GM23338 (cell line): Measurements from ENCODE around the gene G6PC2. TPM values are rescaled to one million over a fixed set of nuclear protein-coding genes. Genes with fewer than 3 reads are reported as not detected.

Experiments used
- ATAC-seq: fragments of 200-7000 bp; cut with Tn5 transposase; 3 replicates; pipeline ENCODE4 v1.9.1; 2020
- DNase-seq: peaks from one replicate; pipeline ENCODE4 v3.0.0-alpha.2; 2015; ENCODE audit warnings: low spot score
- H2AFZ ChIP-seq: fragments of 200-600 bp; sonication (generic); 2 replicates; pipeline ENCODE4 v1.8.0; 2016; ENCODE audit warnings: antibody characterized with exemption, mild to moderate bottlenecking, moderate library complexity
- H3F3A ChIP-seq: fragments of 200-600 bp; sonication (generic); replicated peaks from 2 replicates; pipeline ENCODE4 v1.8.0; 2017; ENCODE audit warnings: antibody characterized with exemption, mixed run types, low read depth
- H3K27ac ChIP-seq: fragments of 200-600 bp; sonication (generic); 2 replicates; pipeline ENCODE4 v1.6.1; 2016; ENCODE audit warnings: low read depth
- H3K27me3 ChIP-seq: fragments of 200-600 bp; sonication (generic); 2 replicates; pipeline ENCODE4 v1.8.0; 2016; ENCODE audit warnings: mild to moderate bottlenecking, mixed run types, moderate library complexity; ENCODE audit not compliant: insufficient read depth
- H3K36me3 ChIP-seq: fragments of 200-600 bp; sonication (generic); 2 replicates; pipeline ENCODE4 v1.8.0; 2016; ENCODE audit warnings: mild to moderate bottlenecking; ENCODE audit not compliant: insufficient read depth
- H3K4me1 ChIP-seq: fragments of 200-600 bp; sonication (generic); 2 replicates; pipeline ENCODE4 v1.8.0; 2016; ENCODE audit warnings: mild to moderate bottlenecking, moderate library complexity; ENCODE audit not compliant: insufficient read depth
- H3K4me2 ChIP-seq: fragments of 200-600 bp; sonication (generic); 2 replicates; pipeline ENCODE4 v1.7.1; 2017; ENCODE audit warnings: mixed run types
- H3K4me3 ChIP-seq: fragments of 200-600 bp; sonication (generic); 2 replicates; pipeline ENCODE4 v1.6.1; 2016; ENCODE audit warnings: mixed run types
- H3K79me2 ChIP-seq: fragments of 200-600 bp; sonication (generic); replicated peaks from 2 replicates; pipeline ENCODE4 v1.8.0; 2017; ENCODE audit warnings: mild to moderate bottlenecking; ENCODE audit not compliant: insufficient read depth
- H3K9me2 ChIP-seq: fragments of 200-600 bp; sonication (generic); 2 replicates; pipeline ENCODE4 v1.8.0; 2017; ENCODE audit not compliant: insufficient read depth
- H4K20me1 ChIP-seq: fragments of 200-600 bp; sonication (generic); replicated peaks from 2 replicates; pipeline ENCODE4 v1.8.0; 2017; ENCODE audit warnings: mild to moderate bottlenecking; ENCODE audit not compliant: insufficient read depth
- H3K27ac Mint-ChIP-seq: 2 replicates; pipeline ENCODE4 v1.8.0; 2020; ENCODE audit warnings: inconsistent platforms, mild to moderate bottlenecking, moderate library complexity, mixed read lengths
- H3K27me3 Mint-ChIP-seq: 3 replicates; pipeline ENCODE4 v1.8.0; 2022; ENCODE audit warnings: low read depth, mild to moderate bottlenecking, moderate library complexity, mixed read lengths, inconsistent platforms; ENCODE audit not compliant: insufficient read depth, poor library complexity
- H3K36me3 Mint-ChIP-seq: 3 replicates; pipeline ENCODE4 v1.8.0; 2021; ENCODE audit warnings: low read depth, mild to moderate bottlenecking, inconsistent platforms, moderate library complexity, mixed read lengths
- H3K4me1 Mint-ChIP-seq: 3 replicates; pipeline ENCODE4 v1.8.0; 2020; ENCODE audit warnings: mild to moderate bottlenecking, inconsistent platforms, mixed read lengths
- H3K4me3 Mint-ChIP-seq: 3 replicates; pipeline ENCODE4 v1.8.0; 2021; ENCODE audit warnings: moderate library complexity, mild to moderate bottlenecking, inconsistent platforms, mixed read lengths
- H3K9me3 Mint-ChIP-seq: 3 replicates; pipeline ENCODE4 v1.8.0; 2020; ENCODE audit warnings: moderate library complexity, mild to moderate bottlenecking, inconsistent platforms, mixed read lengths
- CREB1 ChIP-seq: fragments of 250-450 bp; sonication (Bioruptor Pico); IDR thresholded peaks from 2 replicates; pipeline ENCODE4 v1.5.0; 2020; ENCODE audit warnings: low read depth, mild to moderate bottlenecking, moderate library complexity
- CTCF ChIP-seq, 2 experiments: fragments of 200-600 bp in 1 of 2; sonication (generic) in 1 of 2; conservative IDR thresholded peaks; 2 replicates each; pipeline versions ENCODE4 v1.5.1 to v1.6.1; 2016 to 2017; ENCODE audit warnings: antibody characterized with exemption in 2 of 2, low read depth in 2 of 2, mild to moderate bottlenecking in 2 of 2, moderate library complexity in 1 of 2
- ETS1 ChIP-seq: IDR thresholded peaks from 2 replicates; pipeline ENCODE4 v1.6.1; 2016; ENCODE audit warnings: antibody characterized with exemption
- EZH2 ChIP-seq: fragments of 200-600 bp; sonication (generic); IDR thresholded peaks from one replicate; pipeline ENCODE4 v1.8.0; 2017; ENCODE audit warnings: antibody characterized with exemption, mild to moderate bottlenecking, low read depth; ENCODE audit not compliant: unreplicated experiment
- EZH2phosphoT487 ChIP-seq: fragments of 200-600 bp; sonication (generic); IDR thresholded peaks from one replicate; pipeline ENCODE4 v1.8.1; 2018; ENCODE audit warnings: antibody characterized with exemption; ENCODE audit not compliant: unreplicated experiment
- JUNB ChIP-seq: IDR thresholded peaks from one replicate; pipeline ENCODE4 v1.6.1; 2016; ENCODE audit warnings: antibody characterized with exemption; ENCODE audit not compliant: unreplicated experiment
- NANOG ChIP-seq: IDR thresholded peaks from 2 replicates; pipeline ENCODE4 v1.6.1; 2016; ENCODE audit warnings: antibody characterized with exemption, borderline replicate concordance
- POLR2AphosphoS5 ChIP-seq: IDR thresholded peaks from 2 replicates; pipeline ENCODE4 v1.6.1; 2016; ENCODE audit warnings: antibody characterized with exemption, low read depth
- REST ChIP-seq: IDR thresholded peaks from one replicate; pipeline ENCODE4 v1.6.1; 2018; ENCODE audit warnings: antibody characterized with exemption; ENCODE audit not compliant: unreplicated experiment
- STAT1 ChIP-seq: IDR thresholded peaks from one replicate; pipeline ENCODE4 v1.6.1; 2016; ENCODE audit warnings: antibody characterized with exemption; ENCODE audit not compliant: unreplicated experiment
- ZNF114 ChIP-seq: fragments of 250-450 bp; sonication (Bioruptor Pico); IDR thresholded peaks from 2 replicates; pipeline ENCODE4 v1.5.0; 2020; ENCODE audit warnings: mild to moderate bottlenecking, moderate library complexity
- ZNF331 ChIP-seq: fragments of 250-450 bp; sonication (Bioruptor Pico); IDR thresholded peaks from 2 replicates; pipeline ENCODE4 v1.5.0; 2020; ENCODE audit warnings: low read depth, mild to moderate bottlenecking, moderate library complexity
- ZNF462 ChIP-seq: fragments of 250-450 bp; sonication (Bioruptor Pico); IDR thresholded peaks from 2 replicates; pipeline ENCODE4 v1.5.0; 2020; ENCODE audit warnings: mild to moderate bottlenecking, moderate library complexity
- polyA plus RNA-seq: library from polyadenylated mRNA; unstranded; fragments of >200 nt; fragmentation: Nextera tagmentation; extraction: Ambion mirVana; gene quantifications from 2 replicates; pipeline ENCODE4 v1.2.1, GENCODE V29; 2016
- total RNA-seq: library from RNA; depleted of rRNA; stranded (reverse); fragments of >200 nt; shearing (Covaris generic); gene quantifications from 2 replicates; pipeline ENCODE4 v1.2.3, GENCODE V29; 2014

The G6PC2 gene
- total and polyA plus RNA-seq, 2 experiments from 2014 or later = not detected

GRCh38 chr2:168890006-168890782 is 10.9 kb upstream of the G6PC2 start, which contains the start of gene SPC25:
SPC25 (minus strand) TSS chr2:168890430; CDS start chr2:168889519, 911 bp downstream.
- peak; percentile 99 for ATAC-seq
- peaks cover 2% of the 10 kb centered on the region for H3K27me3 Mint-ChIP-seq
- H3K27ac ChIP-seq = no peak within 1 kb of the TSS

More at GRCh38 chr2:168890006-168890782, 10.9 kb upstream of the G6PC2 start, which contains the start of gene SPC25:
- Histone ChIP-seq H3K36me3 (no peaks in the 10 kb centered on the region), H2AFZ (peak within 1 kb of the TSS; percentile 86), H4K20me1 (no peaks in the 10 kb centered on the region), H3K9me2 (no peaks in the 10 kb centered on the region), H3K4me3 (peak within 1 kb of the TSS; percentile 70), H3K4me1 (peaks cover 6% of the 10 kb centered on the region; the same call in 1 of the 2 replicates), H3K79me2 (peaks cover 8% of the 10 kb centered on the region), H3K27me3 (no peaks in the 10 kb centered on the region), H3K4me2 (peak within 1 kb of the TSS; percentile 81), H3F3A (no peaks in the 10 kb centered on the region)
- Mint-ChIP-seq H3K36me3 (peaks cover 26% of the 10 kb centered on the region), H3K4me3 (peak within 1 kb of the TSS; percentile 97), H3K4me1 (peaks cover 2% of the 10 kb centered on the region; the same call in 1 of the 3 replicates), H3K9me3 (no peaks in the 10 kb centered on the region), H3K27ac (peak within 1 kb of the TSS; percentile 95)
- no peak for TF ChIP-seq JUNB
- no peak for TF ChIP-seq NANOG
- no peak for TF ChIP-seq REST
- no peak for TF ChIP-seq STAT1
- TF ChIP-seq ZNF114 (CRISPR knock-in tag) = no peak
- peak; percentile 89 for TF ChIP-seq POLR2AphosphoS5
- TF ChIP-seq CREB1 (CRISPR knock-in tag) = peak; percentile 25; the same call in 1 of the 2 replicates
- TF ChIP-seq CTCF (conservative IDR thresholded peaks at IDR 0.05; ENCODE audit: low read depth in 2 of 2) = no peak
- peak; percentile 88 for TF ChIP-seq ETS1
- TF ChIP-seq ZNF462 (CRISPR knock-in tag) = no peak
- TF ChIP-seq EZH2 = no peak
- no peak for TF ChIP-seq EZH2phosphoT487
- TF ChIP-seq ZNF331 = no peak
- peak; percentile 98 for DNase-seq
